Naive thymus-derived CD4-positive, alpha-beta T cell (primary cell): ENCODE measurements around the gene DPCD. TPM values are rescaled to one million over a fixed set of nuclear protein-coding genes. Genes with fewer than 3 reads are reported as not detected.

Experiments used
- ATAC-seq: fragments of 150-1000 bp; cut with Tn5 transposase; 2 replicates; pipeline ENCODE4 v1.10.0; 2021; ENCODE audit warnings: mild to moderate bottlenecking, moderate library complexity
- CTCF ChIA-PET: fragments of 350-600 bp; sonication (Branson Sonifier 250); formaldehyde crosslinking; loops from one replicate; lab custom pipeline; 2021; ENCODE audit warnings: antibody characterized with exemption; lab: Charles Lee
- POLR2A ChIA-PET: fragments of 350-600 bp; sonication (Branson Sonifier 250); formaldehyde crosslinking; loops from one replicate; lab custom pipeline; 2021; ENCODE audit warnings: antibody characterized with exemption, inconsistent platforms; lab: Charles Lee
- DNase-seq, 9 donors: peaks; one replicate each; pipeline versions ENCODE4 v3.0.0 to v3.0.0-alpha.2; 2020 to 2022; ENCODE audit warnings: mixed read lengths in 1 of 9
- H3K27ac ChIP-seq: one replicate; pipeline ENCODE4 v1.7.0; 2013; ENCODE audit warnings: mild to moderate bottlenecking, low read depth, low read length, moderate library complexity
- H3K27me3 ChIP-seq, 2 donors: one replicate each; pipeline ENCODE4 v1.7.0; 2013; ENCODE audit warnings: low read length in 2 of 2, mild to moderate bottlenecking in 2 of 2, moderate library complexity in 2 of 2; ENCODE audit not compliant: control insufficient read depth in 2 of 2, insufficient read depth in 2 of 2
- H3K36me3 ChIP-seq, 3 experiments: 1 replicate in 2 of 3; 2 replicates in 1 of 3; pipeline ENCODE4 v1.7.0; 2013; ENCODE audit warnings: low read length in 3 of 3, mild to moderate bottlenecking in 3 of 3, moderate library complexity in 1 of 3; ENCODE audit not compliant: insufficient read depth in 3 of 3, control insufficient read depth in 2 of 3
- H3K4me1 ChIP-seq, 2 donors: one replicate each; pipeline ENCODE4 v1.7.0; 2013; ENCODE audit warnings: low read length in 2 of 2, mild to moderate bottlenecking in 2 of 2, moderate library complexity in 1 of 2; ENCODE audit not compliant: control insufficient read depth in 2 of 2, insufficient read depth in 2 of 2
- H3K4me3 ChIP-seq: 2 replicates; pipeline ENCODE4 v1.7.0; 2013; ENCODE audit warnings: mild to moderate bottlenecking, low read length
- H3K9me3 ChIP-seq, 3 experiments: 1 replicate in 2 of 3; 2 replicates in 1 of 3; pipeline ENCODE4 v1.7.0; 2013; ENCODE audit warnings: low read length in 3 of 3; ENCODE audit not compliant: control insufficient read depth in 2 of 3
- H3K27ac Mint-ChIP-seq, 9 donors: one replicate each; pipeline ENCODE4 v1.8.0; 2020 to 2022; ENCODE audit warnings: mixed read lengths in 9 of 9, mild to moderate bottlenecking in 8 of 9, moderate library complexity in 5 of 9, inconsistent platforms in 2 of 9
- H3K27me3 Mint-ChIP-seq, 5 donors: one replicate each; pipeline ENCODE4 v1.8.0; 2021 to 2022; ENCODE audit warnings: mixed read lengths in 5 of 5, mild to moderate bottlenecking in 1 of 5
- H3K36me3 Mint-ChIP-seq, 5 donors: one replicate each; pipeline ENCODE4 v1.8.0; 2020 to 2022; ENCODE audit warnings: mixed read lengths in 5 of 5, mild to moderate bottlenecking in 3 of 5, inconsistent platforms in 1 of 5
- H3K4me1 Mint-ChIP-seq, 7 donors: one replicate each; pipeline ENCODE4 v1.8.0; 2020 to 2022; ENCODE audit warnings: mixed read lengths in 7 of 7, mild to moderate bottlenecking in 3 of 7, inconsistent platforms in 1 of 7
- H3K4me3 Mint-ChIP-seq, 10 donors: one replicate each; pipeline ENCODE4 v1.8.0; 2020 to 2022; ENCODE audit warnings: mild to moderate bottlenecking in 10 of 10, mixed read lengths in 10 of 10, moderate library complexity in 6 of 10, inconsistent platforms in 2 of 10
- H3K9me3 Mint-ChIP-seq, 11 donors: one replicate each; pipeline ENCODE4 v1.8.0; 2020 to 2022; ENCODE audit warnings: mixed read lengths in 11 of 11, mild to moderate bottlenecking in 4 of 11, inconsistent platforms in 1 of 11, moderate library complexity in 1 of 11
- intact Hi-C, 2 donors: fragments of 100-400 bp; cut with micrococcal nuclease; formaldehyde crosslinking; loops; one replicate each; pipeline ENCODE4 v1.15.1; 2023
- microRNA-seq: library from miRNA; unstranded; fragments of <30 nt; microRNA quantifications from one replicate; pipeline ENCODE4 v1.2.0, GENCODE V29; 2022; ENCODE audit warnings: borderline microRNAs expressed
- polyA plus RNA-seq, 2 donors: library from polyadenylated mRNA; unstranded; fragments of 300-500 nt; fragmentation: Illumina TruSeq; gene quantifications; one replicate each; pipeline ENCODE4 v1.2.3, GENCODE V29; 2021
- total RNA-seq, 6 experiments: library from RNA in 5 of 6; stranded (reverse) in 5 of 6; gene quantifications; 1 replicate in 5 of 6; 2 replicates in 1 of 6; pipeline ENCODE4 v1.2.3 and lab custom pipeline; 2021 to 2026

Gene DPCD
- total and polyA plus RNA-seq, 7 experiments from 2014 or later = 0.64 to 3.6 (median 2.1) TPM

GRCh38 chr10:101651336-101651735 lies 63.2 kb downstream of the DPCD start:
- Histone ChIP-seq H3K27me3 (no peaks in the 10 kb centered on the region), H3K9me3 (no peaks in the 10 kb centered on the region), H3K4me1 (no peaks in the 10 kb centered on the region), H3K27ac (no peak overlapping the region), H3K4me3 (no peak overlapping the region), H3K36me3 (peaks cover 0 to 80% (median 23%) of the 10 kb centered on the region in 3 experiments)
- intact Hi-C loops = no loop called here
- no peak for ATAC-seq
- Mint-ChIP-seq H3K27me3 (no peaks in the 10 kb centered on the region), H3K36me3 (peaks cover 0 to 42% (median 8%) of the 10 kb centered on the region in 5 donors), H3K4me3 (no peak overlapping the region), H3K9me3 (no peaks in the 10 kb centered on the region), H3K27ac (no peak overlapping the region), H3K4me1 (peaks cover 0 to 24% (median 7%) of the 10 kb centered on the region in 7 donors)
- DNase-seq = no peak
- CTCF ChIA-PET = no interaction called here
- POLR2A ChIA-PET = no interaction called here

GRCh38 chr10:101653536-101653935 lies 65.4 kb downstream of the DPCD start:
- intact Hi-C loops = no loop called here
- no peak overlapping the region for H3K4me3 ChIP-seq
- peaks cover 0 to 19% (median 11%) of the 10 kb centered on the region in 7 donors for H3K4me1 Mint-ChIP-seq
- no peak for DNase-seq
- H3K27me3 Mint-ChIP-seq = no peaks in the 10 kb centered on the region
- H3K36me3 Mint-ChIP-seq = peaks cover 4 to 40% (median 16%) of the 10 kb centered on the region in 5 donors
- H3K9me3 Mint-ChIP-seq = no peaks in the 10 kb centered on the region
- H3K9me3 ChIP-seq = no peaks in the 10 kb centered on the region
- ChIA-PET CTCF (no interaction called here), POLR2A (interaction anchor here (0.6 kb wide), 1 partner anchor 61 kb away, joined by 7 read pairs; no protein-coding TSS in a partner anchor)
- no peak overlapping the region for H3K27ac ChIP-seq
- no peaks in the 10 kb centered on the region for H3K4me1 ChIP-seq
- H3K27me3 ChIP-seq = no peaks in the 10 kb centered on the region
- ATAC-seq = no peak
- no peak overlapping the region for H3K4me3 Mint-ChIP-seq
- H3K27ac Mint-ChIP-seq = no peak overlapping the region
- H3K36me3 ChIP-seq = peaks cover 0 to 78% (median 23%) of the 10 kb centered on the region in 3 experiments

GRCh38 chr10:101655570-101655969 lies 67.4 kb downstream of the DPCD start:
- Mint-ChIP-seq H3K36me3 (peaks cover 4 to 43% (median 18%) of the 10 kb centered on the region in 5 donors), H3K4me3 (no peak overlapping the region), H3K27ac (peak overlapping the region in 1 of 9 donors; percentile 36), H3K9me3 (no peaks in the 10 kb centered on the region), H3K27me3 (no peaks in the 10 kb centered on the region), H3K4me1 (peaks cover 0 to 11% (median 5%) of the 10 kb centered on the region in 7 donors)
- Histone ChIP-seq H3K27ac (no peak overlapping the region), H3K9me3 (no peaks in the 10 kb centered on the region), H3K27me3 (no peaks in the 10 kb centered on the region), H3K36me3 (peaks cover 3 to 82% (median 23%) of the 10 kb centered on the region in 3 experiments), H3K4me1 (no peaks in the 10 kb centered on the region), H3K4me3 (no peak overlapping the region)
- DNase-seq = no peak
- ATAC-seq = no peak
- intact Hi-C loops = no loop called here
- CTCF ChIA-PET = interaction anchor here (0.6 to 0.7 kb wide), 2 partner anchors 84 to 219 kb away, joined by 3 to 5 read pairs; no protein-coding TSS in a partner anchor
- POLR2A ChIA-PET = no interaction called here

- CTCF ChIA-PET = interaction anchor here (0.6 kb wide), 1 partner anchor 643 kb away, joined by 4 read pairs; no protein-coding TSS in a partner anchor
- no peak overlapping the region for H3K4me3 ChIP-seq
- H3K27ac Mint-ChIP-seq = no peak overlapping the region
- H3K9me3 ChIP-seq = no peaks in the 10 kb centered on the region
- no peak overlapping the region for H3K4me3 Mint-ChIP-seq
- no peaks in the 10 kb centered on the region for H3K9me3 Mint-ChIP-seq
- peaks cover 0 to 15% (median 9%) of the 10 kb centered on the region in 7 donors for H3K4me1 Mint-ChIP-seq
- H3K27me3 ChIP-seq = no peaks in the 10 kb centered on the region
- H3K27me3 Mint-ChIP-seq = no peaks in the 10 kb centered on the region
- peaks cover 4 to 53% (median 23%) of the 10 kb centered on the region in 5 donors for H3K36me3 Mint-ChIP-seq
- peaks cover 3 to 82% (median 27%) of the 10 kb centered on the region in 3 experiments for H3K36me3 ChIP-seq
- H3K27ac ChIP-seq = no peak overlapping the region
- intact Hi-C loops = no loop called here
- POLR2A ChIA-PET = interaction anchor here (0.5 to 0.6 kb wide), 2 partner anchors 26 to 329 kb away, joined by 3 to 6 read pairs; no protein-coding TSS in a partner anchor
- DNase-seq = no peak
- no peak for ATAC-seq
- no peaks in the 10 kb centered on the region for H3K4me1 ChIP-seq
These were observed 68.8 kb downstream of the DPCD start for GRCh38 chr10:101656890-101657289.

- H3K27ac Mint-ChIP-seq = no peak overlapping the region
These were observed 70.9 kb downstream of the DPCD start for GRCh38 chr10:101658975-101659374.

More at GRCh38 chr10:101658975-101659374, 70.9 kb downstream of the DPCD start:
- H3K4me1 Mint-ChIP-seq = peaks cover 0 to 23% (median 19%) of the 10 kb centered on the region in 7 donors
- no peak for ATAC-seq
- no peaks in the 10 kb centered on the region for H3K4me1 ChIP-seq
- ChIA-PET POLR2A (interaction anchor here (1.0 kb wide), 1 partner anchor 10 kb away, joined by 3 read pairs; no protein-coding TSS in a partner anchor), CTCF (no interaction called here)
- no peaks in the 10 kb centered on the region for H3K9me3 ChIP-seq
- no peaks in the 10 kb centered on the region for H3K27me3 ChIP-seq
- no peak for DNase-seq
- peaks cover 4 to 70% (median 39%) of the 10 kb centered on the region in 5 donors for H3K36me3 Mint-ChIP-seq
- H3K9me3 Mint-ChIP-seq = no peaks in the 10 kb centered on the region
- H3K36me3 ChIP-seq = peaks cover 13 to 86% (median 27%) of the 10 kb centered on the region in 3 experiments
- no peaks in the 10 kb centered on the region for H3K27me3 Mint-ChIP-seq
- no peak overlapping the region for H3K4me3 ChIP-seq
- H3K4me3 Mint-ChIP-seq = no peak overlapping the region
- no peak overlapping the region for H3K27ac ChIP-seq
- intact Hi-C loops = no loop called here

Small RNA genes within 50 kb of the gene (microRNA-seq; reads per million reads assigned to microRNA genes)
- gene MIR3158-1 (not detected), gene MIR3158-2 (not detected)

Other genes with a start within 250 kb of the DPCD start
- 10 to 100 TPM; 14.7 to 26.1 (median 17.6) TPM for gene BTRC, start 234.2 kb upstream of the DPCD start, total RNA-seq
- 10 to 100 TPM; 12.8 to 16.1 TPM for gene BTRC, start 234.2 kb upstream of the DPCD start, polyA plus RNA-seq
- 10 to 100 TPM; 34.9 to 65.8 (median 38.8) TPM for gene POLL, start 64 bp upstream of the DPCD start, total RNA-seq
- gene POLL, start 64 bp upstream of the DPCD start, polyA plus RNA-seq = 10 to 100 TPM; 16.4 to 18.9 TPM
- 100 to 1,000 TPM in 1 of 5 experiments, 10 to 100 TPM in 4; 47.2 to 105 (median 88.1) TPM for gene FBXW4, start 106.8 kb downstream of the DPCD start, total RNA-seq
- gene FBXW4, start 106.8 kb downstream of the DPCD start, polyA plus RNA-seq = 10 to 100 TPM in 1 of 2 donors, 1 to 10 TPM in 1; 6.1 to 15.9 TPM
- gene FGF8, start 187.8 kb downstream of the DPCD start, total RNA-seq = not detected
- gene FGF8, start 187.8 kb downstream of the DPCD start, polyA plus RNA-seq = not detected
- gene NPM3, start 195.1 kb downstream of the DPCD start, total RNA-seq = 10 to 100 TPM; 10.9 to 31.3 (median 16.2) TPM
- gene NPM3, start 195.1 kb downstream of the DPCD start, polyA plus RNA-seq = 10 to 100 TPM; 10.3 to 13.7 TPM
- 100 to 1,000 TPM; 154 to 338 (median 321) TPM for gene OGA, start 230.1 kb downstream of the DPCD start, total RNA-seq
- 10 to 100 TPM; 45.8 to 47.6 TPM for gene OGA, start 230.1 kb downstream of the DPCD start, polyA plus RNA-seq